HEK293 (cell line): Measurements from ENCODE around the gene LY9.

Experiments
- CTCF ChIA-PET: fragments of 350-600 bp; formaldehyde crosslinking; extraction: SDS; loops from one replicate; lab custom pipeline; 2021; ENCODE audit warnings: antibody characterized with exemption; lab: Yijun Ruan, JAX
- POLR2A ChIA-PET: fragments of 300-600 bp; formaldehyde crosslinking; extraction: SDS; loops from one replicate; lab custom pipeline; 2020; ENCODE audit warnings: antibody characterized with exemption, inconsistent platforms; lab: Yijun Ruan, JAX
- H3K27ac ChIP-seq: fragments of 200-500 bp; sonication (Bioruptor generic); 2 replicates; pipeline ENCODE4 v1.5.1; 2014; ENCODE audit warnings: low read depth, low read length, control low read depth, inconsistent platforms; ENCODE audit errors: extremely low read depth
- H3K36me3 ChIP-seq, 2 experiments: fragments of 200-500 bp in 1 of 2; sonication (Bioruptor generic) in 1 of 2; 1 replicate in 1 of 2; 2 replicates in 1 of 2; pipeline ENCODE4 v1.5.1; 2014 to 2017; ENCODE audit warnings: inconsistent platforms in 2 of 2, low read length in 2 of 2; ENCODE audit not compliant: control insufficient read depth in 2 of 2, insufficient read depth in 1 of 2
- H3K4me1 ChIP-seq: fragments of 200-500 bp; sonication (Bioruptor generic); 2 replicates; pipeline ENCODE4 v1.5.1; 2014; ENCODE audit warnings: mild to moderate bottlenecking, low read length, inconsistent platforms; ENCODE audit not compliant: control insufficient read depth, insufficient read depth
- H3K4me3 ChIP-seq: 2 replicates; pipeline ENCODE4 v1.5.1; 2011; ENCODE audit warnings: low read depth, mild to moderate bottlenecking, control low read depth, low read length, moderate library complexity
- H3K9me3 ChIP-seq: fragments of 200-500 bp; sonication (Bioruptor generic); 2 replicates; pipeline ENCODE4 v1.5.1; 2014; ENCODE audit warnings: low read depth, low read length, inconsistent platforms; ENCODE audit not compliant: control insufficient read depth, insufficient read depth
- CTCF ChIP-seq: fragments of 450-650 bp; formaldehyde crosslinking; IDR thresholded peaks from 2 replicates; pipeline ENCODE4 v1.5.1; 2016; ENCODE audit warnings: missing biosample characterization, missing genetic modification characterization
- HIC1 ChIP-seq: fragments of 450-650 bp; formaldehyde crosslinking; IDR thresholded peaks from 2 replicates; pipeline ENCODE4 v1.5.1; 2016; ENCODE audit warnings: missing biosample characterization, missing genetic modification characterization
- KLF8 ChIP-seq: fragments of 450-650 bp; formaldehyde crosslinking; IDR thresholded peaks from 2 replicates; pipeline ENCODE4 v1.5.1; 2016; ENCODE audit warnings: missing biosample characterization, missing genetic modification characterization
- MYNN ChIP-seq: fragments of 450-650 bp; formaldehyde crosslinking; IDR thresholded peaks from 2 replicates; pipeline ENCODE4 v1.5.1; 2016; ENCODE audit warnings: missing biosample characterization, missing genetic modification characterization, borderline replicate concordance
- ZFP37 ChIP-seq: fragments of 450-650 bp; formaldehyde crosslinking; IDR thresholded peaks from 2 replicates; pipeline ENCODE4 v1.5.1; 2016; ENCODE audit warnings: missing biosample characterization, missing genetic modification characterization
- ZIC2 ChIP-seq: fragments of 450-650 bp; formaldehyde crosslinking; IDR thresholded peaks from 2 replicates; pipeline ENCODE4 v1.5.1; 2016; ENCODE audit warnings: missing biosample characterization, missing genetic modification characterization
- ZNF138 ChIP-seq: fragments of 450-650 bp; formaldehyde crosslinking; IDR thresholded peaks from 2 replicates; pipeline ENCODE4 v1.5.1; 2016; ENCODE audit warnings: missing biosample characterization, missing genetic modification characterization, borderline replicate concordance
- ZNF146 ChIP-seq: fragments of 450-650 bp; formaldehyde crosslinking; IDR thresholded peaks from 2 replicates; pipeline ENCODE4 v1.5.1; 2016; ENCODE audit warnings: missing biosample characterization, missing genetic modification characterization
- ZNF157 ChIP-seq: fragments of 450-650 bp; formaldehyde crosslinking; IDR thresholded peaks from 2 replicates; pipeline ENCODE4 v1.5.1; 2016; ENCODE audit warnings: missing biosample characterization, missing genetic modification characterization
- ZNF19 ChIP-seq: fragments of 450-650 bp; formaldehyde crosslinking; IDR thresholded peaks from 2 replicates; pipeline ENCODE4; 2016; ENCODE audit warnings: missing biosample characterization, missing genetic modification characterization, low read depth
- ZNF24 ChIP-seq: fragments of 450-650 bp; formaldehyde crosslinking; IDR thresholded peaks from 2 replicates; pipeline ENCODE4 v1.5.1; 2016; ENCODE audit warnings: missing biosample characterization, missing genetic modification characterization
- ZNF341 ChIP-seq: fragments of 450-650 bp; formaldehyde crosslinking; IDR thresholded peaks from 2 replicates; pipeline ENCODE4; 2016; ENCODE audit warnings: low read depth, missing biosample characterization, missing genetic modification characterization
- ZNF366 ChIP-seq: fragments of 450-650 bp; formaldehyde crosslinking; conservative IDR thresholded peaks from 2 replicates; pipeline ENCODE4 v1.5.1; 2016; ENCODE audit warnings: missing biosample characterization, missing genetic modification characterization
- ZNF398 ChIP-seq: fragments of 450-650 bp; formaldehyde crosslinking; IDR thresholded peaks from 2 replicates; pipeline ENCODE4 v1.5.1; 2017; ENCODE audit warnings: missing biosample characterization, missing genetic modification characterization
- ZNF426 ChIP-seq: fragments of 450-650 bp; formaldehyde crosslinking; IDR thresholded peaks from 2 replicates; pipeline ENCODE4 v1.5.1; 2017; ENCODE audit warnings: missing biosample characterization, missing genetic modification characterization, mild to moderate bottlenecking, inconsistent platforms, moderate library complexity
- ZNF510 ChIP-seq: fragments of 450-650 bp; formaldehyde crosslinking; IDR thresholded peaks from 2 replicates; pipeline ENCODE4 v1.5.1; 2018; ENCODE audit warnings: mild to moderate bottlenecking, missing genetic modification characterization, missing biosample characterization; ENCODE audit not compliant: insufficient replicate concordance
- ZNF561 ChIP-seq: fragments of 450-650 bp; IDR thresholded peaks from 2 replicates; pipeline ENCODE4 v1.5.1; 2018; ENCODE audit warnings: missing biosample characterization, missing genetic modification characterization, borderline replicate concordance
- ZNF623 ChIP-seq: fragments of 450-650 bp; formaldehyde crosslinking; IDR thresholded peaks from 2 replicates; pipeline ENCODE4 v1.5.1; 2016; ENCODE audit warnings: missing biosample characterization, missing genetic modification characterization
- ZNF768 ChIP-seq: fragments of 450-650 bp; formaldehyde crosslinking; IDR thresholded peaks from 2 replicates; pipeline ENCODE4 v1.5.1; 2018; ENCODE audit warnings: missing biosample characterization, mild to moderate bottlenecking, missing genetic modification characterization
- ZNF830 ChIP-seq: fragments of 450-650 bp; IDR thresholded peaks from 2 replicates; pipeline ENCODE4 v1.5.0; 2018; ENCODE audit warnings: missing biosample characterization, missing genetic modification characterization, low read depth, mild to moderate bottlenecking, moderate library complexity
- ZSCAN18 ChIP-seq: fragments of 450-650 bp; formaldehyde crosslinking; IDR thresholded peaks from 2 replicates; pipeline ENCODE4 v1.5.1; 2016; ENCODE audit warnings: missing biosample characterization, missing genetic modification characterization

The LY9 gene

GRCh38 chr1:160789702-160790611, 6.0 kb upstream of the LY9 start (continued):
- no peak for TF ChIP-seq ZNF510 (tag by site-specific recombination)
- TF ChIP-seq ZFP37: no peak
- no peak for TF ChIP-seq ZNF830 (tag by site-specific recombination)
- no peak for TF ChIP-seq ZNF138
- no peak for TF ChIP-seq ZNF768
- TF ChIP-seq CTCF: no peak
- no peak for TF ChIP-seq MYNN (tag by site-specific recombination)
- no peak for TF ChIP-seq ZNF561 (tag by site-specific recombination)
- no peak for TF ChIP-seq ZNF157 (tag by site-specific recombination)
- no peak for TF ChIP-seq ZNF623 (tag by site-specific recombination)
- TF ChIP-seq ZNF398 (tag by site-specific recombination): no peak
- no peak for TF ChIP-seq ZNF341 (tag by site-specific recombination)
- TF ChIP-seq, all 188 proteins: peak for 0

GRCh38 chr1:160794376-160794775, 1.6 kb upstream of the LY9 start:
- CTCF ChIA-PET: interaction anchor here (1.1 to 2.2 kb wide), 4 partner anchors 15 to 113 kb away, joined by 4 to 7 read pairs (median 6); no protein-coding TSS in a partner anchor

More at GRCh38 chr1:160794376-160794775, 1.6 kb upstream of the LY9 start:
- Histone ChIP-seq H3K4me3 (no peak overlapping the region), H3K4me1 (no peaks in the 10 kb centered on the region), H3K9me3 (no peaks in the 10 kb centered on the region), H3K36me3 (no peaks in the 10 kb centered on the region), H3K27ac (no peak overlapping the region)
- no peak for TF ChIP-seq HIC1 (tag by site-specific recombination)
- no peak for TF ChIP-seq ZNF24
- no peak for TF ChIP-seq ZSCAN18 (tag by site-specific recombination)
- no peak for TF ChIP-seq ZNF426
- no peak for TF ChIP-seq ZIC2
- TF ChIP-seq ZNF19: no peak
- TF ChIP-seq ZNF146: no peak
- no peak for TF ChIP-seq ZNF398 (tag by site-specific recombination)
- TF ChIP-seq KLF8: no peak
- TF ChIP-seq ZNF366 (tag by site-specific recombination): no peak
- no peak for TF ChIP-seq MYNN (tag by site-specific recombination)
- POLR2A ChIA-PET: no interaction called here
